Stimulated activated CD4-positive, alpha-beta T cell treated with anti-CD3 and anti-CD28 coated beads, Interleukin-4, amount 100 ng/mL, for 48 hours (primary cell): ENCODE data around the gene SPG11.
"Not testable (repeated sequence)": the region's sequence is repeated elsewhere in the genome, so short reads cannot be mapped to it uniquely, and the experiment has no call there.

ENCODE experiments used
- DNase-seq, 2 donors: peaks; one replicate each; pipeline ENCODE4 v3.0.0-alpha.2; 2020; ENCODE audit warnings: low read depth in 2 of 2

SPG11 gene

GRCh38 chr15:44663410-44664308 is at the start of gene SPG11:
Gene SPG11, minus strand, starts transcription at chr15:44663662. Its CDS starts 15 bp downstream, at chr15:44663647.
- peak; percentile 93 to 97 for DNase-seq

GRCh38 chr15:44712346-44713005 is 49.0 kb upstream of the SPG11 start:
- DNase-seq: peak in 1 of 2 donors; percentile 59

- DNase-seq: peak in 1 of 2 donors; percentile 51
These were observed 48.4 kb upstream of the SPG11 start for GRCh38 chr15:44711743-44712345.

- peak; percentile 88 to 91 for DNase-seq
These were observed 47.8 kb upstream of the SPG11 start, which contains the start of the genes B2M and PATL2 for GRCh38 chr15:44711096-44711742. Gene B2M, plus strand, starts transcription at chr15:44711517. Its CDS starts 30 bp downstream, at chr15:44711547. Gene PATL2, minus strand, starts transcription at chr15:44711323. Its CDS starts 34,833 bp downstream, at chr15:44676490.

GRCh38 chr15:44710236-44711095 is 47.0 kb upstream of the SPG11 start:
- no peak for DNase-seq

- no peak for DNase-seq
These were observed 43.6 kb upstream of the SPG11 start for GRCh38 chr15:44706946-44707636.

GRCh38 chr15:44706401-44706800 is 42.9 kb upstream of the SPG11 start:
- DNase-seq: no peak

- DNase-seq: no peak
These were observed 42.5 kb upstream of the SPG11 start for GRCh38 chr15:44705986-44706385.

- DNase-seq: not testable (repeated sequence)
These were observed 37.2 kb upstream of the SPG11 start for GRCh38 chr15:44700676-44701075.

GRCh38 chr15:44698641-44699040 is 35.2 kb upstream of the SPG11 start:
- DNase-seq: no peak

- DNase-seq: no peak
These were observed 33.6 kb upstream of the SPG11 start for GRCh38 chr15:44697014-44697413.

GRCh38 chr15:44695294-44695693 is 31.8 kb upstream of the SPG11 start:
- DNase-seq: no peak

- no peak for DNase-seq
These were observed 31.0 kb upstream of the SPG11 start for GRCh38 chr15:44694416-44694815.

GRCh38 chr15:44692659-44693058 is 29.2 kb upstream of the SPG11 start:
- no peak for DNase-seq

- DNase-seq: not testable (repeated sequence)
These were observed 26.8 kb upstream of the SPG11 start for GRCh38 chr15:44690245-44690644.

GRCh38 chr15:44689318-44689717 is 25.9 kb upstream of the SPG11 start:
- not testable (repeated sequence) for DNase-seq

- peak; percentile 67 to 68 for DNase-seq
These were observed 19.6 kb upstream of the SPG11 start for GRCh38 chr15:44682809-44683682.

- no peak for DNase-seq
These were observed 18.7 kb upstream of the SPG11 start for GRCh38 chr15:44682211-44682610.

GRCh38 chr15:44676676-44677075 is 13.2 kb upstream of the SPG11 start:
- DNase-seq: no peak
